ENCODE results near the gene OVOL2.

Gene OVOL2

GRCh38 chr20:18057994-18058349 lies 256 bp upstream of the OVOL2 start:
- H3K27ac ChIP-seq = peak overlapping the region; percentile 58

DNA sequence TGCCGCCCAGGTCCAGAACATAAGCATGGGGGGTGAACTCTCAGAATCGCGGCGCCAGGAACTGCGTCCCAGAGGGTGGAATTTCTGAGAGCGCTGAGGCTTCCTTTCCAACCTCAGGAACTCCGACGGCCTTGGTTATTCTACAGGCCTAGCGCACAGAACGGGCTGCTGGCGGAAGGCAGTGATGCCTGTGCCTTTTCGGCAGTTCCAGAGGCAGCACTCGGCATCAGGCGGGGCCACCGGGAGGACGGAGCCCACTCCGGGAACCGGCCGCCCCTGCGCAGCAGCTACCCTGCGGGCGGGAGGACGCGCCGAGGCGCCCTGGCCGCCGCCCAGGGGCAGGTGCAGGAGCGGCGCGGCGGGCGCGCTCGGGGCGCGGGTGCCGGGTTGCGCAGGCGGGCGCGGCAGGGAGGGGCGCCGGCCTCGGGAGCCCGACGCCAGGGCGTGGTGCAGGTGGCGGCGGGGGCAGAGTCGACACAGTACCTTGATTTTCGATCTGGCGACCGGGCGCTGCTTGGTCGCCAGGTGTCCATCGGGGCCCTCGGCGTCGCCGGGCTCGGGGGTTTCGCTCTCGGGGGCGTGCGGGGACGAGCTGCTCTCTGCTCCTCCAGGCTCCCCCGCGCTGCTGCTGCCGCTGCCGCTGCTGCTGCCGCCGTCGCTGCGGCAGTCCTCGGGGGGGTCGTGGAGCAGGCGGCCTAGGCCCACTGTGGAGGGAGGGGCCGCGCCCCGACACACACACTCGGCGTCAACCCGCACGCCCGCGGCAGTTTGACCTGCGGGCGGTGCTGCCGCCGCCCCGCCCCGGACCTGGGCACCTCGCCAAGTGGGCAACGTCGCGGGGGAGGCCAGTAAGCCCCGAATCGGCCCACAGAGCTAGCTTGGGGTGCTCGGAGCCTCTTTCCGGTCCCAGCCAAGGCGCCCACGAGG lies 1.3 kb downstream of the OVOL2 start:
- peak overlapping the region; percentile 58 for H3K27ac ChIP-seq
- no peaks in the 10 kb centered on the region for H3K9me3 ChIP-seq (ENCODE audit: control insufficient read depth, low read length)
- H3K27me3 ChIP-seq (ENCODE audit: control insufficient read depth, insufficient read depth, low read length) = peaks cover 3% of the 10 kb centered on the region
- peak overlapping the region; percentile 62 for H3K4me3 ChIP-seq (ENCODE audit: low read depth, low read length)
- H2AFZ ChIP-seq = peak overlapping the region; percentile 74
- H3K79me2 ChIP-seq = no peaks in the 10 kb centered on the region
- no peaks in the 10 kb centered on the region for H3K36me3 ChIP-seq (ENCODE audit: control insufficient read depth, insufficient read depth, low read length)
- no peak for TF ChIP-seq CTCF (IDR thresholded peaks at IDR 0.05)
- H3K4me2 ChIP-seq (ENCODE audit: low read length) = peak overlapping the region; percentile 70
- H3K4me1 ChIP-seq = peaks cover 4% of the 10 kb centered on the region
- H3K9ac ChIP-seq = no peak overlapping the region

More at GRCh38 chr20:18057994-18058349, 256 bp upstream of the OVOL2 start:
- H3K27me3 ChIP-seq (ENCODE audit: control insufficient read depth, insufficient read depth, low read length) = peaks cover 3% of the 10 kb centered on the region
- H3K9ac ChIP-seq = no peak overlapping the region
- H3K9me3 ChIP-seq (ENCODE audit: control insufficient read depth, low read length) = no peaks in the 10 kb centered on the region
- H2AFZ ChIP-seq = peak overlapping the region; percentile 74
- TF ChIP-seq CTCF (IDR thresholded peaks at IDR 0.05) = no peak
- no peaks in the 10 kb centered on the region for H3K79me2 ChIP-seq
- no peaks in the 10 kb centered on the region for H3K36me3 ChIP-seq (ENCODE audit: control insufficient read depth, insufficient read depth, low read length)
- peak overlapping the region; percentile 62 for H3K4me3 ChIP-seq (ENCODE audit: low read depth, low read length)
- H3K4me2 ChIP-seq (ENCODE audit: low read length) = peak overlapping the region; percentile 70
- peaks cover 4% of the 10 kb centered on the region for H3K4me1 ChIP-seq

DNA sequence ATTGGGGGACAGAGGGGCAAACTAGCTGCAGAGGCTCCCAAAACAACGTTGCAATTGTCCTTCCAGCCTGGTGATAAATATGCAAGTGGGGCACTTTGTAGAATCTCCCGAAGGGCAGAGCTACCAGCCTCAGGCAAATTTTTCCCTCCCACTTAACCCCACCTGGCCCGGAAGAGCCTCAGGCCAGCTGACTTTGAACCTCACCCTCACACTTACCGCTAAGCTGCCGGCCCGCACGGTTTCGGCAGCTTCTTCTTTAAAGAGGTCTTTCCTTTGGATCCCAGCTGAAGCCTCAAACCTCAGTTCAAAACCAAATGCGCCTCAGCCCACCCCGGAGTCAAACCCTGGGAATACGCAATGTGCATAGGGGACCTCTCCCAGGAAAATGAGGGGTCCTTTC lies 2.5 kb downstream of the OVOL2 start:
- peaks cover 3% of the 10 kb centered on the region for H3K27me3 ChIP-seq (ENCODE audit: control insufficient read depth, insufficient read depth, low read length)
- no peak for TF ChIP-seq CTCF (IDR thresholded peaks at IDR 0.05)
- H3K36me3 ChIP-seq (ENCODE audit: control insufficient read depth, insufficient read depth, low read length) = no peaks in the 10 kb centered on the region
- H3K27ac ChIP-seq = no peak overlapping the region
- peaks cover 4% of the 10 kb centered on the region for H3K4me1 ChIP-seq
- H3K4me2 ChIP-seq (ENCODE audit: low read length) = no peak overlapping the region
- no peak overlapping the region for H3K4me3 ChIP-seq (ENCODE audit: low read depth, low read length)
- H3K9ac ChIP-seq = no peak overlapping the region
- H3K79me2 ChIP-seq = no peaks in the 10 kb centered on the region
- no peak overlapping the region for H2AFZ ChIP-seq
- no peaks in the 10 kb centered on the region for H3K9me3 ChIP-seq (ENCODE audit: control insufficient read depth, low read length)

- no peak overlapping the region for H3K9ac ChIP-seq
- H3K27me3 ChIP-seq (ENCODE audit: control insufficient read depth, insufficient read depth, low read length) = no peaks in the 10 kb centered on the region
- no peak overlapping the region for H3K4me3 ChIP-seq (ENCODE audit: low read depth, low read length)
- TF ChIP-seq CTCF (IDR thresholded peaks at IDR 0.05) = no peak
- H3K27ac ChIP-seq = no peak overlapping the region
- H3K4me2 ChIP-seq (ENCODE audit: low read length) = no peak overlapping the region
- H3K9me3 ChIP-seq (ENCODE audit: control insufficient read depth, low read length) = no peaks in the 10 kb centered on the region
- H3K36me3 ChIP-seq (ENCODE audit: control insufficient read depth, insufficient read depth, low read length) = no peaks in the 10 kb centered on the region
- no peak overlapping the region for H2AFZ ChIP-seq
- H3K4me1 ChIP-seq = no peaks in the 10 kb centered on the region
- H3K79me2 ChIP-seq = no peaks in the 10 kb centered on the region
These were observed 4.9 kb downstream of the OVOL2 start for GRCh38 chr20:18052856-18053255.

DNA sequence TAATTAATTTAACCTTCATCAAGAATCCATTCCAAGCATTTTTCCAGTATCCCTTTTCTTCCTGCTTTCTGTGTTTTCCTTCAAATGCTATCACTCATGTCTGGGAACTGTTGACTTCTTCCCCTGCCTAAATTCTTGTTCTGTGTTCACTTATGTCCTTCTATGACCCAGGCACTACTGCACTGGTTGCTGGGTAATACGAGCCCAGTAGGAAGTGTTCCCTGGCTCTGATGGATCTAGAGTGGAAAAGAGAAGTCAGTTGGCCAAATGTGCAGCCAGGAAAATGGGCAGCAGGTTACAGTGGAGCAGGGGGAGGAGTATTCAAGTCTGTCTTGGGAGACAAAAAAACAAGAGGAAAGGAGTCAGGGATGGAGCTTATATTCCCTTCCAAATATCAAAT lies 7.1 kb downstream of the OVOL2 start:
- no peak for TF ChIP-seq CTCF (IDR thresholded peaks at IDR 0.05)

More for the DNA sequence above, 7.1 kb downstream of the OVOL2 start:
- Histone ChIP-seq H3K4me1 (no peaks in the 10 kb centered on the region), H3K4me3 (ENCODE audit: low read depth, low read length) (no peak overlapping the region), H3K36me3 (ENCODE audit: control insufficient read depth, insufficient read depth, low read length) (no peaks in the 10 kb centered on the region), H3K9me3 (ENCODE audit: control insufficient read depth, low read length) (no peaks in the 10 kb centered on the region), H3K9ac (no peak overlapping the region), H3K4me2 (ENCODE audit: low read length) (no peak overlapping the region), H3K79me2 (no peaks in the 10 kb centered on the region), H2AFZ (no peak overlapping the region), H3K27me3 (ENCODE audit: control insufficient read depth, insufficient read depth, low read length) (no peaks in the 10 kb centered on the region), H3K27ac (no peak overlapping the region)

All from parathyroid adenoma (tissue), 2 donors.